ENCODE data around the gene SFMBT2.

Gene SFMBT2

GRCh38 chr10:7362471-7362870, 48.4 kb downstream of the SFMBT2 start:
- DNase-seq: no peak

- no peak for DNase-seq
These were observed 49.5 kb downstream of the SFMBT2 start for GRCh38 chr10:7361316-7361715.

GRCh38 chr10:7359954-7360353, 50.9 kb downstream of the SFMBT2 start:
- DNase-seq: no peak

- no peak for DNase-seq
These were observed 51.5 kb downstream of the SFMBT2 start for GRCh38 chr10:7359356-7359755.

- no peak for DNase-seq
These were observed 53.6 kb downstream of the SFMBT2 start for GRCh38 chr10:7357193-7357592.

GRCh38 chr10:7354330-7355047, 56.3 kb downstream of the SFMBT2 start:
- no peak for DNase-seq

- DNase-seq: no peak
These were observed 58.9 kb downstream of the SFMBT2 start for GRCh38 chr10:7351894-7352293.

DNA sequence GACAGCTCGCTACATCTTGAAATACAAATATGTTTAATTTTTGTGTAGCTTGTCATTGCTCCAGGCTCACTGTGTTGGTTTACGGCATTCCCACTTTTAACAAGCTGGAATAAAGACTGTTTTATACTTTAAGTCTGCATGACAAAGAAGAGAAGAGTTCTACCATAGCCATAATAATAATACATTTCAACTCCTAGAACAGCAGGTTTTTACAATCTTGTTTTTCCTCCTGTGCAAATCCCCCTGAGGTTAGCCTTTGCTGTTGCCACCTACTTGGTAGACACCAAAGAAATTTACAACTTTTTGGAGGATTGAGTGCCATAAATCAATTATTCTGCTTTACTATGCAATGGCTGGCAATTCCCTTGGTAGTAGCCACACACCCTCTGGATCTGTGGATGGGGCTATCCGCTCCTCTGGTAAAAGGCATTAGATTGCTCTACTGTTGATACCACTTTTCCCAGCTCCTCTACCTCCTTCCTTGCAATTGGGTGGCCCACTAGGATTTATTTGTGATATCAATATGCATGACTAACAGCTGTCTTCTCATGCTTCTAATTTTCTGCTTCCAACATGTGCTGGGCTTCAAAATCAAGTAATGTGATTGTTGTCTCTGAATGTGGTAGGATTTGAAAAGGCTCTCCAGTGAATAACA, 60.2 kb downstream of the SFMBT2 start:
- DNase-seq: no peak

- DNase-seq: no peak
These were observed 65.1 kb downstream of the SFMBT2 start for GRCh38 chr10:7345717-7346116.

DNA sequence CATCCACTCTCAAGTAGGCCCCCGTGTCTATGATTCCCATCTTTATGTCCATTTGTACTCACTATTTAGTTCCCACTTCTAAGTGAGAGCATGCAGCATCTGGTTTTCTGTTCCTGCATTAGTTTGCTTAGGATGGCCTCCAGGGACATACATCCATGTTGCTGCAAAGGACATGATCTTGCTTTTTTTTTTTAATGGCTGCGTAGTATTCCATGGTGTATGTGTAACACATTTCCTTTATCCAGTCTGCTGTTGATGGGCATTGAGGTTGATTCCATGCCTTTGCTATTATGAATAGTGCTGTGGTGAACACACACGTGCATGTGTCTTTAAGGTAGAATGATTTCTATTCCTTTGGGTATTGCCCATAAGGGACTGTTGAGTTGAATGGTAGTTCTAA, 67.8 kb downstream of the SFMBT2 start:
- no peak for DNase-seq

GRCh38 chr10:7340179-7340874, 70.5 kb downstream of the SFMBT2 start:
- no peak for DNase-seq

GRCh38 chr10:7339510-7339909, 71.3 kb downstream of the SFMBT2 start:
- no peak for DNase-seq

GRCh38 chr10:7338469-7338868, 72.4 kb downstream of the SFMBT2 start:
- no peak for DNase-seq

DNA sequence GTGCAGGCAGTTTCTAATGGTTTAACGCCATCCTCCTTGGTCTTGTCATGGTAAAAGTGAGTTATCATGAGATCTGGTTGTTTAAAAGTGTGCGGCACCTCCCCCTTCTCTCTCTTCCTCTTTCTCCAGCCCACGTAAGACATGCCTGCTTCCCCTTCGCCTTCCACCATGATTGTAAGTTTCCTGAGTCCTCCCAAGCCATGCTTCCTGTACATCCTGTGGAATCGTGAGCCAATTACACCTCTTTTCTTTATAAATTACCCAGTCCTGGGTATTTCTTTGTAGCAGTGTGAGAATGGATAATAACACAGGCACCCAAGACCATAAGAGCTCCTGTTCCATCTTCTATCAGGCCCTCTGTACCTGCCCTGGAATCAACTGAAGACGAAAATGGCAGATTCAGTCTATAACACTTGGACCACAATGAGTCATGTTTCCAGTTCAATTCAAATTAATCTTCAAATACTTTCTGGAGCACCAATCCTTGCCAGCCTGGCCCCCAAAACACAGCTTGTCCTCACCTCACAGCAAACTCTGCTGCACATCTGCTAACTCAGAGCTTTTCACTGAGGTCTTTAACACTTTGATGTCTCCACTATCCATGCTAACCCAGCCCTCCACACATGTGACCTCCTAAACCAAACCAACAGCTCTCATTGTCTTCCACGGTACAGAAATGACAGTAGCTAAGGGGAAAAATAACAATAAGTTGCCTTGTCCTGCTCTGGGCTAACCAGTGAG, 73.2 kb downstream of the SFMBT2 start:
- no peak for DNase-seq

GRCh38 chr10:7335977-7336376, 74.9 kb downstream of the SFMBT2 start:
- DNase-seq: no peak

DNA sequence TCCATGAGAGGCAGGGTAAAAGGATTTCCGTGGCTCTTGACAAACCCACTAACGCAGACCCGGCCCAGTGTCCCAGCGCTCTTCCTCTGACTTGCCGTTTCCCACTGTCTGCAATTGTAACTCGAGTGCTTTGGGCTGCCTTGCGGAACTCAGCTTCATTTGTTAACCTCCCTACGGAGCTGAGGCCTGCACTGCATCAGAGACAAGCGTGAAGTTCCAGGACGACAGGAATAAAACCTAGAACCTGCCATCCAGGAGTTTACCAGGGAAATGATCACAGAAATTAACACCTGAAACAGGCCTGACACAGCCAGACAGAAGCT, 76.2 kb downstream of the SFMBT2 start:
- no peak for DNase-seq

- no peak for DNase-seq
These were observed 76.7 kb downstream of the SFMBT2 start for GRCh38 chr10:7333961-7334641.

DNA sequence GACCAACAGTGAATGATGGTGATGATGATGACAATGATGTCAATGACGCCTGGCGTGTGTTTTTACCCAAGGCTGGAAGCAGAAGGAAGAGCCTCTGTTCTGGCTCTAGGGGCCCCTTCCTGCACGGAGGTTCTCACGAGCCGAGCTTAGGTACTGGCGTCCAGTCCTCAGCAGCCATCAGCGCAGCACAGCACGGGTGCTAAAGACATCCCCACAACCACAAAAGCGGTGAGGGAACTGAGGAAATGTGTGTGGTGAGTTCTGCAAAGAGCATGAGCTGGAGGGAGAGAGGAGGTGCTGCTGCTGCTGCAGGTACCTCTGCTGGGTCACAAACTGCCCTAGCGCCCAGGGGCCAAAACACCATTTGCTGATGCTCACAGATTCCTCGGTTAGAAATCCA, 81.6 kb downstream of the SFMBT2 start:
- DNase-seq: no peak

DNA sequence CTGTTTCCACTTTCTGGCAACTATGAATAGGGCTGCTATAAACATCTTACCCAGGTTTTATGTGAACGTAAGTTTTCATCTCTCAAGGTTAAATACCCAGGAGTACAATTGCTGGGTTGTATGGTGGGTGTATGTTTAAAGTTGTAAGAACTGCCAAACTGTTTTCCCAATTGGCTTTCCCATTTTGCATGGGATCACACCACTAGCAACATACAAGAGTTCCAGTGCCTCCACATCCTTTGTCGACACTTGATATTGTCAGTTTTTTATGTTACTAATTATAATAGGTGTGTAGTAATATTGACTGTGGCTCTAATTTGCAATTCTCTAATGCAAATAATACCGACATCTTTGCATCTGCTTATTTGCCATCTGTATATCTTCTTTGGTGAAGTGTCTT, 82.9 kb downstream of the SFMBT2 start:
- no peak for DNase-seq

DNA sequence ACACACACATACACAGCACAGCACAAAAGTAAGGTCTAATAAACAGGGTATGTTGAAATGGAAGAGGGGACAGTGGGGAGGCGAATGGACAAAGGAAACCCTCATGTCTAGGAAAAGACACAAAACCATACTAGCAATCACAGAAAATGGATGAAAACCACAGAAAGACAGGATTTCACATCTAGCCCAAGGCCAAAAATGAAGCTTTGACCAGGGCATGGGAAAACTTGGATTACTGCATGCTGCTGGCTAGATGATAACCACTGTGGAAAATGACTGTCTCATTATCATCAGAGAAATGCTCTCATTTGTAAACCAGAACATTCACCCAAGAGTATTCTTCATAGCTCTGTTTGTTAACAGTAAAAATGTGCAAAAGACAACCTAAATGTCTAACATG, 88.2 kb downstream of the SFMBT2 start:
- no peak for DNase-seq

DNA sequence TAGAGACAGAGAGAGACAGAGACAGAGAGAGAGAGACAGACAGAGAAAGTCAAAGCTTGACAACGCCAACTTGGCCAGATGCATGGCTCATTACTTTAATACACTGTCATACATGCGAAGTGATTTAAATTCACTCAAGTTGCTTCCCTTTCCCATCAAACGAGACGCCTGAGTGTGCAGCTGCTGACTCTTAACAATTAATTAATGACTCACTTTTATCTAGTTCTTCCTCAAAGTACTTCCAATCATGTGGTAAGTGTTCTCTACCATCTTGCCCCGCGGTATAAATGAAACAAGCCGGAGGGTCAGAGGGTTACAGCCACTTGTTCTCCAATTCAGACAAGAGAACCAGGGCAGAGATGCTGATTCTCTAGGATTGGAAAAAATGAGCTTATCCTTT, 90.8 kb downstream of the SFMBT2 start:
- DNase-seq: no peak

DNA sequence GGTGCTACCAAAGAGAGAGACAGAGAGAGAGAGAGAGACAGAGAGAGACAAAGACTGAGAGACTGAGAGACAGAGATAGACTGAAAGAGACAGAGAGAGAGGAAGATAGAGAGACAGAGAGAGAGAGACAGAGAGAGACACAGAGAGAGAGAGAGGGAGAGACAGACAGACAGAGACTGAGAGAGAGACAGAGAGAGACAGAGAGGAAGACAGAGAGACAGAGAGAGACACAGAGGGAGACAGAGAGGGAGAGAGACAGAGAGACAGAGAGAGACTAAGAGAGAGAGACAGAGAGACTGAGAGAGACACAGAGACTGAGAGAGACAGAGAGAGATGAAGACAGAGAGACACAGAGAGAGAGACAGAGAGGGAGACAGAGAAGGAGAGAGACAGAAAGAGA, 91.2 kb downstream of the SFMBT2 start:
- DNase-seq: no peak

GRCh38 chr10:7318836-7319235, 92.0 kb downstream of the SFMBT2 start:
- DNase-seq: no peak

All from stimulated activated CD4-positive, alpha-beta T cell treated with anti-CD3 and anti-CD28 coated beads, Interleukin-12 subunit alpha, Interleukin-12 subunit beta, amount 100 ng/mL, for 4 hours (primary cell).